Activated naive CD4-positive, alpha-beta T cell treated with anti-CD3 and anti-CD28 coated beads, Interleukin-2, amount 50 U/mL, for 24 hours (primary cell): Measurements from ENCODE around the gene EIF3J.

Source experiments
- H3K27ac Mint-ChIP-seq: one replicate; pipeline ENCODE4 v1.8.0; 2021; ENCODE audit warnings: mild to moderate bottlenecking, mixed read lengths
- H3K27me3 Mint-ChIP-seq: one replicate; pipeline ENCODE4 v1.8.0; 2021; ENCODE audit warnings: mixed read lengths
- H3K36me3 Mint-ChIP-seq: one replicate; pipeline ENCODE4 v1.8.0; 2021; ENCODE audit warnings: mixed read lengths
- H3K4me1 Mint-ChIP-seq: one replicate; pipeline ENCODE4 v1.8.0; 2021; ENCODE audit warnings: mixed read lengths
- H3K4me3 Mint-ChIP-seq: one replicate; pipeline ENCODE4 v1.8.0; 2021; ENCODE audit warnings: mild to moderate bottlenecking, mixed read lengths
- H3K9me3 Mint-ChIP-seq: one replicate; pipeline ENCODE4 v1.8.0; 2021; ENCODE audit warnings: mixed read lengths

Gene EIF3J

GRCh38 chr15:44598892-44599291 is 61.9 kb downstream of the EIF3J start:
- no peak overlapping the region for H3K4me3 Mint-ChIP-seq
- peak overlapping the region; percentile 85 for H3K27ac Mint-ChIP-seq
- no peaks in the 10 kb centered on the region for H3K27me3 Mint-ChIP-seq
- no peaks in the 10 kb centered on the region for H3K9me3 Mint-ChIP-seq
- H3K4me1 Mint-ChIP-seq = peaks cover 35% of the 10 kb centered on the region
- H3K36me3 Mint-ChIP-seq = peaks cover 12% of the 10 kb centered on the region

DNA sequence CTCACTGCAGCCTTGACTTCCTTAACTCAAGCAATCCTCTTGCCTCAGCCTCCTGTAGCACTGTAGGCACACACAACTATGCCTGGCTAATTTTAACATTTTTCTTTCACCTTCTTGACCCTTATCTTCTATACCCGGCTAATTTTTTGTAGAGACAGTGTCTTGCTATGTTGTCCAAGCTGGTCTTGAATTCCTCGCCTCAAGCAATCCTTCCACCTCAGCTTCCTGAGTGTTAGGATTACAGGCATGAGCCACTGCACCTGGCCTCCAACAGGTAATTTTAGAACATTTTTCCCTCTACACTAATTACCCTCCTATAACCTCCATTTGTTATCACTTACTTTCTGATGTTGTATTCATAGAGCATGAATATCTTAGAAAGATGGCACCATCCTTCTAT is 66.2 kb downstream of the EIF3J start:
- no peaks in the 10 kb centered on the region for H3K9me3 Mint-ChIP-seq
- peaks cover 10% of the 10 kb centered on the region for H3K4me1 Mint-ChIP-seq
- H3K27me3 Mint-ChIP-seq = no peaks in the 10 kb centered on the region
- H3K36me3 Mint-ChIP-seq = peaks cover 20% of the 10 kb centered on the region
- H3K4me3 Mint-ChIP-seq = no peak overlapping the region
- H3K27ac Mint-ChIP-seq = no peak overlapping the region

- peaks cover 21% of the 10 kb centered on the region for H3K36me3 Mint-ChIP-seq
- H3K27ac Mint-ChIP-seq = peak overlapping the region; percentile 78
- no peak overlapping the region for H3K4me3 Mint-ChIP-seq
- H3K9me3 Mint-ChIP-seq = no peaks in the 10 kb centered on the region
- no peaks in the 10 kb centered on the region for H3K4me1 Mint-ChIP-seq
- H3K27me3 Mint-ChIP-seq = no peaks in the 10 kb centered on the region
Observed at GRCh38 chr15:44606740-44607139, 69.8 kb downstream of the EIF3J start.
